ENCODE measurements around the gene NCL. TPM values are rescaled to one million over a fixed set of nuclear protein-coding genes. Genes with fewer than 3 reads are reported as not detected.
A peak's percentile ranks its signal among the peaks of the same experiment; 100 is the strongest.

Gene NCL
- total and polyA plus RNA-seq, 2 of the 13 experiments (the other 11 are each of a cell fraction or from before 2014, with no cell fraction given) = 105 to 779 TPM

DNA sequence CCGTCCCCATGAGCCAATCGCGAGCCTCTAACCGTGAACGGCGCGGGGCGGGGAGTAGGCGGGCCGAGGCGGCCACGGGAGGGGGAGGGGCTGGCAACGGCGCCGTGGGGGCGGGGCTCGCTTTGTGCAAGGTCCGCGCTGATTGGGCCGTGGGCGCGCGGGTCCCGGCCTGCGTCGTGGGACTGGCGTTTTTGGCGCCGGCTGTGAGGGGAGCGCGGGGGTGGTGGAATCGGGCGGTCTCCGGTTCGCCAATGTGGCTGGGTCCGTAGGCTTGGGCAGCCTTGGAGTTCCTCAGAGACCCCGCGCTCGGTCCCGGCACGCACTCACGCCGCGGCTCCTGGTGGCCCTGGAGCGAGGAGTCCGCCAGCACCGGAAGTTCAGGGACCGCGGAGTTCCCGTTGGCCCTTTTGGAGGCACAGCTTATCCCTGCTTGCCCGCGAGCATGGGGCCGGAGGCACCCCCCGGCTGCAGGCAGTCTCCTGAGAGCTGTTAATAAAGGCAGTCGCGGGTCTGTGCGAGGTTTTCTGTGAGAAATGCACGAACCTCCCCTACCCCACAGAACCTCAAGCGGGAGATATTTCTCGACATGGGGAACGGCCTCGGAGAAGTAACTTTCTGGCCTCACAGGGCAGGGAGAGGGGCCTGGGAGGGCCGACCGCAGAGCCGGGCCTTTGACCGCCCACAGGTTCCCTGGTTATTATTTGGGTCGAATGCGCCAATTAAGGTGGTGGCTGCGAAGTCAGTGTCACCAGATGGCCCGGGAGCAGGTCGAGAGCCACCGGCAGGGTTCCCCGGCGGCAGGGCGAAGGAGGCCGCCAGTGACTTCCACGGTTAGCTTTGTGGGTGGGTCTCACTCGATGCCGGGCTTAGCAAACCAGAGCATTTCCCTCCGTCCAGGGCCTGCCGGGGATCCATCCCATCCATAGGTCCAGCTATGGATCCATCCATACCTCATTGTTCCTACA lies 574 bp upstream of the NCL start (continued):
- TF ChIP-seq PAWR (CRISPR knock-in tag; IDR thresholded peaks at IDR 0.05; ENCODE audit: borderline replicate concordance) (0 out of 2 replicates have a peak, but pooled peaks have one; percentile 8), ZNF274 (CRISPR knock-in tag; IDR thresholded peaks at IDR 0.05) (no peak), ZNF850 (CRISPR knock-in tag; conservative IDR thresholded peaks at IDR 0.05) (0 out of 2 replicates have a peak, but pooled peaks have one; percentile 65), HDAC1 (CRISPR knock-in tag; IDR thresholded peaks at IDR 0.05) (peak; percentile 31; the same call in 1 of the 2 replicates), ZNF160 (CRISPR knock-in tag; IDR thresholded peaks at IDR 0.05) (peak; percentile 63; the same call in 1 of the 2 replicates), SMARCC2 (IDR thresholded peaks at IDR 0.05) (no peak), CBX2 (IDR thresholded peaks at IDR 0.05; ENCODE audit: low read depth, low read length) (no peak), CBX2 (CRISPR knock-in tag; IDR thresholded peaks at IDR 0.05; ENCODE audit: low read depth) (no peak), RAD51 (IDR thresholded peaks at IDR 0.05; ENCODE audit: borderline replicate concordance) (no peak), ZNF510 (CRISPR knock-in tag; IDR thresholded peaks at IDR 0.05; ENCODE audit: low read depth) (no peak; the same call in 1 of the 2 replicates), POLR2A (IDR thresholded peaks at IDR 0.05; ENCODE audit: insufficient read depth in 1 of 2, low read depth in 2 of 2, low read length in 2 of 2) (peak; percentile 78 to 87; a peak in 3 of 4 replicates), GABPA (IDR thresholded peaks at IDR 0.05; ENCODE audit: low read depth, low read length) (peak; percentile 60), GABPA (CRISPR knock-in tag; IDR thresholded peaks at IDR 0.05; ENCODE audit: low read depth) (peak; percentile 85), MTF2 (CRISPR knock-in tag; IDR thresholded peaks at IDR 0.05; ENCODE audit: borderline replicate concordance) (no peak), ARNT (IDR thresholded peaks at IDR 0.05) (no peak), GATAD1 (CRISPR knock-in tag; IDR thresholded peaks at IDR 0.05) (no peak; the same call in 1 of the 2 replicates), SSRP1 (CRISPR knock-in tag; IDR thresholded peaks at IDR 0.05) (no peak), FOXA1 (IDR thresholded peaks at IDR 0.05) (no peak), FOXA1 (CRISPR knock-in tag; IDR thresholded peaks at IDR 0.05) (no peak), ZNF709 (CRISPR knock-in tag; IDR thresholded peaks at IDR 0.05) (peak; percentile 89), GATAD2A (CRISPR knock-in tag; IDR thresholded peaks at IDR 0.05) (peak; percentile 3; the same call in 1 of the 2 replicates), ZNF558 (CRISPR knock-in tag; IDR thresholded peaks at IDR 0.05; ENCODE audit: borderline replicate concordance) (no peak), NFKB2 (CRISPR knock-in tag; IDR thresholded peaks at IDR 0.05; ENCODE audit: borderline replicate concordance) (peak; percentile 72), ZFP62 (CRISPR knock-in tag; IDR thresholded peaks at IDR 0.05) (no peak)
- TF ChIP-seq, protein P1, sequence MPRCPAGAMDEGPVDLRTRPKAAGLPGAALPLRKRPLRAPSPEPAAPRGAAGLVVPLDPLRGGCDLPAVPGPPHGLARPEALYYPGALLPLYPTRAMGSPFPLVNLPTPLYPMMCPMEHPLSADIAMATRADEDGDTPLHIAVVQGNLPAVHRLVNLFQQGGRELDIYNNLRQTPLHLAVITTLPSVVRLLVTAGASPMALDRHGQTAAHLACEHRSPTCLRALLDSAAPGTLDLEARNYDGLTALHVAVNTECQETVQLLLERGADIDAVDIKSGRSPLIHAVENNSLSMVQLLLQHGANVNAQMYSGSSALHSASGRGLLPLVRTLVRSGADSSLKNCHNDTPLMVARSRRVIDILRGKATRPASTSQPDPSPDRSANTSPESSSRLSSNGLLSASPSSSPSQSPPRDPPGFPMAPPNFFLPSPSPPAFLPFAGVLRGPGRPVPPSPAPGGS (CRISPR knock-in tag; IDR thresholded peaks at IDR 0.05) = no peak
- TF ChIP-seq, protein P2, sequence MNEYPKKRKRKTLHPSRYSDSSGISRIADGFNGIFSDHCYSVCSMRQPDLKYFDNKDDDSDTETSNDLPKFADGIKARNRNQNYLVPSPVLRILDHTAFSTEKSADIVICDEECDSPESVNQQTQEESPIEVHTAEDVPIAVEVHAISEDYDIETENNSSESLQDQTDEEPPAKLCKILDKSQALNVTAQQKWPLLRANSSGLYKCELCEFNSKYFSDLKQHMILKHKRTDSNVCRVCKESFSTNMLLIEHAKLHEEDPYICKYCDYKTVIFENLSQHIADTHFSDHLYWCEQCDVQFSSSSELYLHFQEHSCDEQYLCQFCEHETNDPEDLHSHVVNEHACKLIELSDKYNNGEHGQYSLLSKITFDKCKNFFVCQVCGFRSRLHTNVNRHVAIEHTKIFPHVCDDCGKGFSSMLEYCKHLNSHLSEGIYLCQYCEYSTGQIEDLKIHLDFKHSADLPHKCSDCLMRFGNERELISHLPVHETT (CRISPR knock-in tag; conservative IDR thresholded peaks at IDR 0.05) = 0 out of 2 replicates have a peak, but pooled peaks have one; percentile 11
- TF ChIP-seq, protein P3, sequence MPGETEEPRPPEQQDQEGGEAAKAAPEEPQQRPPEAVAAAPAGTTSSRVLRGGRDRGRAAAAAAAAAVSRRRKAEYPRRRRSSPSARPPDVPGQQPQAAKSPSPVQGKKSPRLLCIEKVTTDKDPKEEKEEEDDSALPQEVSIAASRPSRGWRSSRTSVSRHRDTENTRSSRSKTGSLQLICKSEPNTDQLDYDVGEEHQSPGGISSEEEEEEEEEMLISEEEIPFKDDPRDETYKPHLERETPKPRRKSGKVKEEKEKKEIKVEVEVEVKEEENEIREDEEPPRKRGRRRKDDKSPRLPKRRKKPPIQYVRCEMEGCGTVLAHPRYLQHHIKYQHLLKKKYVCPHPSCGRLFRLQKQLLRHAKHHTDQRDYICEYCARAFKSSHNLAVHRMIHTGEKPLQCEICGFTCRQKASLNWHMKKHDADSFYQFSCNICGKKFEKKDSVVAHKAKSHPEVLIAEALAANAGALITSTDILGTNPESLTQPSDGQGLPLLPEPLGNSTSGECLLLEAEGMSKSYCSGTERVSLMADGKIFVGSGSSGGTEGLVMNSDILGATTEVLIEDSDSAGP (CRISPR knock-in tag; IDR thresholded peaks at IDR 0.05; ENCODE audit: borderline replicate concordance) = no peak

Measured in HepG2 (cell line).